HG03432 (cell line): ENCODE results near the gene PREX1.
"Not testable (repeated sequence)": the region's sequence is repeated elsewhere in the genome, so short reads cannot be mapped to it uniquely, and the experiment has no call there.

Source experiments
- ATAC-seq: cut with Tn5 transposase; IDR thresholded peaks from one replicate; pipeline ENCODE4 v1.9.1; 2021; ENCODE audit warnings: mild to moderate bottlenecking, moderate library complexity; ENCODE audit not compliant: unreplicated experiment

PREX1 gene

DNA sequence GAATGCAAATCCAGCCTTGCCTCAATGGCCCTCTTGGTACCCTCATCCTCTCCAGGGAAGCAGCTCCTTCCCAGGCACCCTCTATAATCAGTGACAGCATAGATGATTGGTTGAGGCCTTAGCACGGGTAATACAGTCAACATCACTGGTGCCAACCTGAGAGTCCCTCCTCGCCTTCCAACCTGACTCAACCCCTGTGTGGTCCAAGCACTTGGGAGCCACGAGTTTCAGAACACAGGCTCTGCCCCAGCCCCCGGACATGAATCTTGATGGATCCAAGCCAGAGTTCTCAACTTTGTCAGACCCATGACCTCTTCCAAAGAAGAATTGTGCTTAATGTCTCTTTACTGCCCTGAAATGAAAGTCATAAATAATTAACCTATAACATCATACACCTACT is 213.9 kb downstream of the PREX1 start:
- no peak for ATAC-seq

DNA sequence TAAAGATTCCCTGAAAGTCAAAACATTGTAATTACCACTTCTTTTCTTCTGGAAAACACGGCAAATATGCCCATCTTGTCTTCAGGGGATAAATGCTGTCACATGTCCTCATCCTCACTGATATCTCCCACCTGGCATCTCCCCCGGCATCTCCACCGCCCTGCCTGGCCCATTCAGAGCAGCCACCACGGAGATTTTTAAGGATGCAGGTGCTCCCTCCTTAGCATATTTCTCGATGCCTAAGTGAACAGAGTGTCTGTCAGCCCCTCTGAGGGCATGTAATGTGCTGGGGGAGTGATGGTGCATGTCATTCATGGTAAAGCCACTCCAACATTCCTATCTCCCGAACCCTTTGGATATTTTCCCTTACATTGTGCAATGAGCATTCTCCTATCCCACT is 215.5 kb downstream of the PREX1 start:
- ATAC-seq: no peak

DNA sequence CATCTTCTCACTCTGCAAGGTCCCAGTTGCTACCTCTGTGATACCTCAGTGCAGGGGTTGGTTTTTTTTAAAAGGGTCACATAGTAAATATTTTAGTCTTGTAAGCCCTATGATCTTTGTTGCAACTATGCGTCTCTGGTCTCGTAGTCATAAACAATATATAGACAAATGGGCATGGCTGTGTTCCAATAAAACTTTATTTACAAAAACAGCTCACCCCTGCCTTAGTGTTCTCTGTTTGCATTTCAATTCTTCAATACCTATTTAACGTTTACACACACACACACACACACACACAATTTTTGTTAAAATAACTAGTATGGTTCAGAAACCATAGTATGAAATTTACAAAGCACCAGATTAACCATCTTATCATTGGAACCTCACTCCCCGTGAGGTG is 216.8 kb downstream of the PREX1 start:
- ATAC-seq: no peak

DNA sequence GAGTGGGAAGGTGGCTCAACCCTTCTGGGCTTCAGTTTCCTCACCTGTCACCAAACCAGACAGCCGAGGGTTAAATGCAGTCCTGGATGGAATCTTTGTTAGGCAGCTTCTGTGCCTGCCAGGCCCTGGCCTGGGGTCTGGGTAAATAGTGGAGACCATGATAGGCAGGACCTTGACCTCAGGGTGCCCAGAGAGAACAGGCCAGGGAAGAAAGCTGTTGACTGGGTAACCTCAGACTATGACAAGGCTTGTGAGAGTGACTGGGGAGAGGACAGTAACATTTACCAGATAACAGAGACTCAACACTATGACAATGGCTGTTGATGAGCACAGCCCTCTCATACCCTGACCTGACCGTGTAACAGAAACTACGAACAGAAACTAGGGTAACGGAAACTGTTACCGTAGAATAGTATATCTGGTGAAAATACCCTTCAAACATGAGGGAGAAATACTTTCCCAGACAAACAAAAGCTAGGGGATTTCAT is 218.3 kb downstream of the PREX1 start:
- ATAC-seq: peak; percentile 66

DNA sequence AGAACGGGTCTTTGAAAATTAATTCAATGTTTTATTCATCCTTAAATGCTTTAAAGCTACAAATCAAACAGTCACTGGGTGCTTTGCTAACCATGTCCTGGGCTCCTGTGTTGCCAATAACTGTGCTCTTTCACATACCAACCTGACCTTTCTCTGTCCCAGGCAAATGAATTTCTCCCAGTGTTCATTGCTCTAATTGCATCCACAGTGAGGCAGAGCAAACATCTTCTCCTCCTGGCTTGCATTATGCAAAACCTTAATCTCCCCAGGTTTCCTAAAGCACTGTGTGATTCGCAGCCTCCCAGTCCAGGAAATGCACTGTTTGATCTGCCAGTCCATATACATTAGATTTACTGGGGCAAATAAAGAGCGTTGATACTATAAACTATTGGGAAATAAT is 219.0 kb downstream of the PREX1 start:
- ATAC-seq: no peak

DNA sequence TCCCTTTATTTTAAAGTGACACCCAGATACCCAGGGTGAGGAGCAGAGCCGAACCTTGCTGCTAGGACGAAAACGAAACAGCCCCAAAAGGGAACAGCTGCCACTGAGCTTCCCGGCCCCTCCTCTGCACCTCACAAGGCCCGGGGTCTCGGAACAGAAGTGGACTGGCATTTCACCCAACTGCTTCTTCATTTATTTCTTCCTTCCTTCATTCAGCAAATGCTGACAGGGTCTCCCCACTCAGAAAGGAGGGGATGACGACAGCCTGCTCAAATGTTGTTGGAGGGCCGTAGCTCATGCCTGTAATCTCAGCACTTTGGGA is 220.3 kb downstream of the PREX1 start:
- ATAC-seq: no peak

DNA sequence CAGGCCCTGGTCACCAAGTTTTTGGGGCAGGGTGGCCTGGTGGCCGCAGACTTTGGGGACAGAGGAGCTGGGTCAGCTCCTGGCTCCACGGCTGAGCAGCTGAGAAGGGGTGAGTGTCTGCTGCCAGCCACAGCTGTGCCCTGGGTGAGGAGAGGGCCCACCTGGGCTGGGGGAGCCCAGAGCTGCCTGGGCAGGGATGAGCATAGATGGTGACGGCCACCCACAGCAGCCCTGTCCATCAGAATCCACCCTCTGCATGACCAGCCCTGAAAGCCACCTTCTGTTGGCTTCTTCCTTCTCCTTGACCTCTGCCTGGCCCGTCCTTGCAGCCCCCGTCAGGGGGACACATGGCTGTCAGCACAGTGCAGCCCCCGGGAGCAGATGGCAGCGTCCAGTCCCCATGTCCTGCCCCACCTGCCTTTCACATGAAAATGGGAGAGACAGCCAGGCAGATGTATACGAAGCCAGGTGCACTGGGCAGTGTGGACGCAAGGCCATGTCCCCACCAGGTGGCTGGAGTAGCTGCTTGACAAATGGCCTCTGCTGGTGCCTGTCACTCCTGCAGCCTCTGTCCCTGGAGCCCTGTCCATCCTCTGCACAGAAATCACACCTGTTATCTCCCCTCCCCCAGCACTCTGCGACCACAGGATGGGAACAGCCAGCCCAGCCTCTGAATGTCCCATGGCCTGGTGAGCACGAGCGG is 220.8 kb downstream of the PREX1 start:
- no peak for ATAC-seq

DNA sequence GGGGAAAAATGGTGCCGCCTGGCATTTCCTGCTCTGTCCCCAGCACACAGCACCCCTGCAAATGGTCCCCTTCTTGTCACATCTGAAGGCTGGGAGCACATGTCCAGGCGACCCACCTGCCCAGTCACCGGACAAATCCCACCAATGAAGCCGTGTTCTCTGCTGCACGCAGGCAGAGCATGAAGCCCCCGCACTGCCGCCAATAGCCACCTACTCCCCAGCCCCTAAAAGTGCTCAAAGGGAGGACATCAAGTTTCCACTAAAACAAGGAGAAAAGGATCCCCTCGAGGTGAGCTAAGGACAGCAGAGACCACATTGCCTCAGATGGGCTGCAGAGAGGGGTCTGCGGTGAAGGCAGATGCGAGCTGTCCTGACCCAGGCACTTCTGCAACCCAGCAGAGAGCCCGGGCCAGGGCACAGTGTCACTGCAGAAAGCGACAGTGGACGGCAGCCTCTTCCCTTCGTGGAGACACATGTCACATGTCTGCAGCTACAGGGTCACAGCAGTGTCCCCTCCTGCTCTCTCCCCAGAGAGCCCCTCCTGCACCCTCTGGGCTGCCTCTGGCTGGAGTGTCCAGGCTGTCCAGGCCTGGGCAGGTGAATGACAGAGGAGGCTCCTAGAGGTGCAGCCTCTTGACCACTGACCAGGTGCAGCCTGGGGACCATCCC is 221.5 kb downstream of the PREX1 start:
- ATAC-seq: no peak

DNA sequence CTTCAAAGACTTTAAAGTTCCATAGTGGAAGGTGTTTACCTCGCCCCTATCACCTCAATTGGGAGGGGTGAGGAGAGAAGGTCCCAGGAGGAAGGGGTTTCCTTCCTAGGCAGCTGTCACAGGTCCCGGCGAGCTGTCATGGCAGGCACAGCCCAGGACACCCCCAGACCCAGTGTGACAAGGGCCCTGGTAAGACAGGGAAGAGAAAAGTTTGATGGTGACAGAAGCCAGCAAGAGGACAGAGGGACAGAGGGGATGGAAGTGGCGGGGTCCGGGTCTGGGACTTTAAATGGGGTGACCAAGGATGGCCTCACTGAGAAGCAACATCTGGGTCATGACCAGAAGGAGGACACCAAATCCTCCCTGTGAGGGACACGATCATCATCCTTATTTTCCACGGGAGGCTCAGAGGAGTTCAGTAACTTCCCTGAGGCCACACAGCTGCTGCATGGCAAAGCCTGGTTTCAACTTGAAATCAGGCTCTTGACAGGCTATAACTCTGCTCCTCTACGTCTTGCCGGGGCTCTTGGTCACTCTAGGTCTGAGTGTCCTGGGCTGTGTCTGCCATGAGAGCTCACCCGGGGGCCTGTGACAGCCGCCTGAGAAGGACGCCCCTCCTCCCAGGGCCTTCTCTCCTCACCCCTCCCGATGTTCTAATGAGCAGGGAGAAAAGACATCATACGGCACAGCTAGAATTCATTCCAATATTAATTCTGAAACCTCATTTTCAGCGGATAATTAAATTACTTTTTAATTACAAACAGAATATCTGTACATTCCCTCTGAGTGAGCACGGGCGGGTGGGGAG is 222.2 kb downstream of the PREX1 start:
- no peak for ATAC-seq

DNA sequence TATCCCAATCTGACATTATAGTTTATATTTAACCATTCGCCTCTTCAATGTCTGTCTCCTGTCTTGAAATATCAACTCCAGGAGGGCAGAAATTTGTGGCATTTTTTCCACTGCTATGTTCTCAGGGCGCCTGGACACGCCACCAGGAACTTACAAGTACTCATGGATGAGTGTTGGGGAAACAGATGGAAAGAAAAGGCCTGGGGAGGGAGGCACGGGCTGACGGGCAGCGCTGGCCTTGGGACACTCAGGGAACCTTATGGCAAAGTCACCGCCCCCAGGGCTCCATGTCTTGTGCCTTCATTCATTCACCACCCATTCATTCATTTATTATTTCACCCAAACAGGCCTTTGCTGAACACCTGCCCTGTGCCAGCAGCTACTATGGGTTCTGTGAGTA is 222.9 kb downstream of the PREX1 start:
- ATAC-seq: no peak

DNA sequence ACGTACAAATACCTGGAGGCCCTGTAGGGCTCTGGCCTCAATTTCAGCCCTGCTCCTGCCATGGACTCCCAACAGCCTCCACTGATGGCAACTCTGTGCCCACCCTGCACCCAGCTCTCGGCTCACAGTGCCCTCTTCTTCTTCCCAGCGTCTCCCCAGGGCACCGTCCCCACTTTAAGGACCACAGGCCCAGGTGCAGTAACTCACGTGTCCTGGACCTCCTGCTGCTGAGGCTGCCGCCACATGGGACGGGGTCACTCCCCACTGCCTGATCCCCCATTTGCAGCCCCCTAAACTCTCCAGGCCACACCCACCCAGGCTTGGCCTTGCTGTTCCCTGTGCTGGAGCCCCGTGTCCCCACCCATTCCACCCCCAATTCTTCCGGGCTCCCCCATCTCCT is 223.4 kb downstream of the PREX1 start:
- no peak for ATAC-seq

DNA sequence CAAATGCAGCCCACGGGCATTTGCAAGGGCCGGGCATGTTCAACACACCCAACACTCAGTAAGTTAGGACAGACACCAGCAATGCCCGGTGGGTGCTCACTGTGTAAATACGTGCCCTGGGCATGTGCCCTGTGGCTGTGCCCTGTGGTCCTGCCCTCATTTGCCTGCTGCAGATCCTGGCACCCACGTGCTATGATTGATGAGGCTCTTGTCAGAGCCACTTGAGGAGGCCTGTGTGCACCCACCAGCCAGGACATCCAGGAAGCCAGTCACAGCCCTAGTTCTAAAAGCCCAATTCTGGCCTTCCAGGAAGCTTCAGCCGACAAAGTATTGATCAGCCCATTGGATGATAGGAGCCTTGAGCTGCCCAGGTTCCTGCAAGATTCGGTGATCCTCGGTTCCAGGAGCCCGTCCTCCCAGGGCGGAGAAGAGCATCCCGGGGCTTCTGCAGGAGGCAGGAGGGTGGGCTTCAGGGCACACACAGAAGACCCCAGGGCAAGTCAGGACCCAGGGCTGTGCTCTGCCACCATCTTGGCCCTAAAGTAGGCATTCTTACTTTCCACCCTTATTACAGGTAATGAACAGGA is 223.9 kb downstream of the PREX1 start:
- no peak for ATAC-seq

DNA sequence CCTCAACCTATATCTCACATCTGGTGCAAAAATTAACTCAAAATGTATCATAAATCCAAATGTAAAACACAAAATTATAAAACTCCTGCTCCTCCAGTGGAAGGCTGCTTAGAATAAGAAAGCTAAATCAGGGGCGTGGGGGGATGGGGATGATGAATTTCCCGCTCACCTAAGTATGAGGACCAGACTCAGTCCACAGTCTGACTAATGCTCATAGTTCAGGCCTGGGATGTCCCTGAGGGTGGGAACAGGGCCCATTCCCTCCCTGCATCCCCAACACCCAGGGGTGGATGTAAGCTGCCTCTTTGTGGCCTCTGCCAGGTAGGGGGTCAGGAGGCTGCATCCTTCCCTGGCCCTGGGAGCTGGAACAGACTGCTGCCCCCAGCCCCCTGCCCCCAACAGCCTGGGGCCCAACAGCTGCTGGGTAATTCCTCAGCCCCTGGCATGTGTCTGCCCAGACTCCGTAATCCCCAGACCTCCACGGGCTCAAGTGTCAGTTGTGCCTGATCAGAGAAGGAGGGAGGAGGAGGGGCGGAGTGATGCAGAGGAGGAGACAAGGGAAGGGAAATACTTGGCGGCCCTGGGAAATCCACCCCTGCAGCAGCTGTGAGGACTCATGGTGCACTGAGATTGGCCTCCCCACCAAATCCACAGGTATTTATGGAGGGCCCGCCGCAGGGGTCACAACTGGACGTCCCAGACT is 224.5 kb downstream of the PREX1 start:
- ATAC-seq: no peak

DNA sequence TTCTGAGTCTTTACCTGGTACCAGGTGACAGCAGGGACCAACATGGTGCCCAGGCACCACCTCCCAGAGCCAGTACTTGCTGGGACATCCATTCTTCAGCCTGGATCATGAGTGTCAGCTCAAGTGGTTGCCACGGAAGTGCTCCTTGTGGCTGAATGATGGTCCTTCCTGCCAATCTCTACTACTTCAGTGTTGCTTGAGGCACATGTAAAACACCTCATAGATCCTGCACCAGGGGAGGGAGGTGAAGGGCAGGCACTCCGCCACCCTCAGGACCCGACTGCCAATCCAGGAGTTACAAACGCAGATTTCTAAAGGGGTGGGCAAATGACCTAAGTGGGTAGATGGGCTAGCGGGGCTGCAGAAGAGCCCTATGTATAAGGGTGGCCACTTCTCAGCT is 226.0 kb downstream of the PREX1 start:
- no peak for ATAC-seq

DNA sequence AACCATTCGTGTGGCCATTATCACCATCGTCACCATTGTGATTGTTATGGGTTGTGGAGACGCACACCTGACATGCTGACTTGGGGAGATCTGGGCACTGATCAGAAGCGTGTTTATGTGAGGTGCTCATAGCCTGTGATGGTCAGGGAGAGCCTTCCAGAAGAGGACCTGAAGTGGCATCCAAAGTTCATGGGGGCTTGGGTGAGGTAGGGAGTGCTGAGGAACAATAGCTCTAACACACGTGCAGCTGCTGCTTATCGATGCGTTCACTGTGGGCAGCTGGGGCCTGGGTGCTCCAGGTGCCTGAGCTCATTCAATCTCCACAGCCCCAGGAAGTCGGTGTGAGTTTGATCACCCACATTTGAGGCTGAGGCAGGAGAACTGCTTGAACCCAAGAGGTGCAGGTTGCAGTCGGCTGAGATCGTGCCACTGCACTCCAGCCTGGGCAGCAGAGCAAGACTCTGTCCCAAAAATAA is 227.3 kb downstream of the PREX1 start:
- no peak for ATAC-seq

DNA sequence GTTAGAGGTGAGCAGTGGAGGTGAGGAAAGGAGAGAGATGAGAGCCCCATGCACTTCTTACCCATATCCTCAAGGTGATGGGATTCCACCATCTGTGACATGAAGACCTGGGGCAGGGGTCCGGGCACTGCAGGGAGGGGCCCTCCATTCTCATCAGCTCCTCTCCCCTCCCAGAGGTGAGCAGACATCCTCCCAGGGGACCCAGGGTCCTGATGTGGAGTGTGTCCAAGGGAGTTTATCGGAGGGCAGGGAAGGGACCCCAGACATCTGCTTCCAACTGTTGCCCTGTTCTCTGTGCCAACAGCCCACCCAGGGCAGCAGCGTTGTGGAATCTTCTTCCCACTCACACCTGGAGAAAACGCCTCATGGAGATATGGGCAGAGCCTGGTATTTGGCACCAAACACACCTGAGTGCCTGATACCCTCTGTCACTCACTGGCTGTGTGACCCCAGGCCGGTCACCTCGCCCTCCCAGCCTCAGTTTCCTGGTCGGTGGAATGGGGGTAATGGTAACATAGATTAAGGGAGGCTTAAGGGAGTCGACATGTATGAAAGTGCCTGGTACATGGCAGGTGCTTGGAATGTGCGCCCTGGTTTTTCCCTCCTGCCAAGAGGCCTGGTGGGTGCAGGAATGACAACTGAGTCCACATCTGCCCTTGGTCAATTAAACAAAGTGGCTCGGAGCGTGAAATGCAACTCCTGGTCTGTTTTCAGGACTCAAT is 227.9 kb downstream of the PREX1 start:
- no peak for ATAC-seq

DNA sequence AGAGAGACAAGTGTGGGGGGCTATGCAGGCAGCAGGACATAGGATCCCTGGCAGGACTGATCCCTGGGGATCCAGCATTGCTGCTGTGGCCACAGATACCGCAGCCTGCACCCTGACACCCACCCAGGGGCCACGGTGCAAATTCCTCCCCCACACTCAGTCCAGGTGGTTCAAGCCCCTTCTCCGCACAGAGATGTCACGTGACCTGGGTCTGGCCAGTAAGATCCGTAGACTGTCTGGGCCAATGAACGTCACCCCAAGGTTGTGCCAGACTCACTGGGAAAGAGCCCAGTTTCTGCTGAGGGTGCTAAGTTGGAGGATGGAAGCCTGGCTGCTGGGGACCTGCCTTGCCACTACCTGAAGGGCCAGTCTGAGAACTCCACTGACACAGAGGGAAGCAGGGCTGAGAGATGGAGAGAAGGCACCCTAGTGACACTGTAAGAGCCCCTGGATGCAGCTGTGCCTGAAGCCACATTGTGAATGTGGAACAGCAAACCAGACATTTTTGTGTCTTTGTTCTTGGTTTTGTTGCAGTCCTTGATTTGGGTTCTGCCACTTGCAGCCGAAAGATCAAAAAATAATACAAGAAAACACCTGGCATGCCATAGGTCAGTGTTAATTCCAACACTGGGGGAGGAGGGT is 228.6 kb downstream of the PREX1 start:
- ATAC-seq: no peak

DNA sequence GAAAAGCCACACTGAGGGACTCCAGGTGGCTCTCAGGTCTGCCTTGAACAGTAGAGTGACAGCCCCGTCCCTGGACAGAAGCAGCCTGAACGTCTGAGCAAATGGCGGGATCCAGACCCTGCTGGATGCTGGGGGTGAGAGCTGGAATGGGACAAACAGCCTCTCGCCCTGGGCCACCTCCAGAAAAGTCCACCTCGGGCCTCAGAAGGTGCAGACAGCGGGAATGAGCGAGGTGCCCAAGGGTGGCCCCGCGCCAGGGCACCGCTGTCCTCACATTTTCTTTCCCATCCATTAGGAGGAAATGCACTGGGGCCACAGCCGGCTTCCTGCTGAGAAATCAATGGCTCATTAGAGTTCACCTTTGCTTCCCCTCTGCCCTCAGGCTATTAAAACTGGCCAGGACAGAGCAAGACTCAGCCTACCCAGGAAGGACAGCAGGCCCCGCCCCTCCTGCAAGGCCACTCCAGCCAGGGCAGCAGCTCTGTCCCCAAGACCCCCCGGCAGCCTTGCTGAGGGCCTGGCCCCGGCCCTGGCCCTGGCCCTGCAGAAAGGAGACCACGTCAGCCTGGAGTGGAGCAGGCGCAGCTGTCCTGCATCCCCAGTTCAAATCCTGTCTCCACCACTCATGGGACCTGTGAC is 229.4 kb downstream of the PREX1 start:
- not testable (repeated sequence) for ATAC-seq
